ENCODE results near the gene PGS1.
"Not testable (repeated sequence)": the region's sequence is repeated elsewhere in the genome, so short reads cannot be mapped to it uniquely, and the experiment has no call there.

Gene PGS1

DNA sequence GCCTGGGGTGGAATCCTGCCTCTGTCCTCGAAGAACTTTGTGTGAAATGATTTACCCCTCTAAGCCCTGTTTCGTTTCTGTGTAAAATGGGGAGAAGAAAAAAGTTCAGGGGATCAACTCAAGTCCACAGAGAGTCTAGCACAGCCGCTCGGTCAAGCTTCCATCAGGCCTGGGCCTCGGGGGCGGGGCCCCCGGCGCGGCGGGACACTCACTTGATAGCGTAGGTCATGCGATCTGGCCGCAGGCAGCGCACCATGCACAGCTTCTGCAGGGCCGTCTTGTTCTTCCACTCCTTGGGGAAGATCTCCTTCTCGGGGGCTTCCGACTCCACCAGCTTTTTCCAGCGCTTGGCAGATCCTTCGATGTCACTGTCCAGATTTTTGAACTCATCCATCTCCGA, 65.9 kb downstream of the PGS1 start:
- DNase-seq (ENCODE audit: low read depth, low spot score): no peak

DNA sequence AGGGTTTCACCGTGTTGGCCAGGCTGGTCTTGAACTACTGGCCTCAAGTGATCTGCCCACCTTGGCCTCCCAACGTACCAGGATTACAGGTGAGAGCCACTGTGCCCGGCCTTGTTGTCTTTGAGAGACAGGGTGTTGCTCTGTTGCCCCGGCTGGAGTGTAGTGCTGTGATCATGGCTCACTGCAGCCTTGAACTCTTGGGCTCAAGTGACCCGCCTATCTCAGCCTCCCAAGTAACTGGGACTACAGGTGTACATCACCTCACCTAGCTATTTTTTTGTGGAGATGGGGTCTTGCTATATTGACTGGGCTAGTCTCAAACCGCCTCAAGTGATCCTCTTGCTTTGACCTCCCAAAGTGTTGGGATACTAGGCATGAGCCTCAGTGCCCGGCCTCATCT, 68.4 kb downstream of the PGS1 start:
- no peak for DNase-seq (ENCODE audit: low read depth, low spot score)

GRCh38 chr17:78448356-78448993, 70.0 kb downstream of the PGS1 start:
- no peak for DNase-seq (ENCODE audit: low read depth, low spot score)

GRCh38 chr17:78449983-78450595, 71.6 kb downstream of the PGS1 start:
- no peak for DNase-seq (ENCODE audit: low read depth, low spot score)

DNA sequence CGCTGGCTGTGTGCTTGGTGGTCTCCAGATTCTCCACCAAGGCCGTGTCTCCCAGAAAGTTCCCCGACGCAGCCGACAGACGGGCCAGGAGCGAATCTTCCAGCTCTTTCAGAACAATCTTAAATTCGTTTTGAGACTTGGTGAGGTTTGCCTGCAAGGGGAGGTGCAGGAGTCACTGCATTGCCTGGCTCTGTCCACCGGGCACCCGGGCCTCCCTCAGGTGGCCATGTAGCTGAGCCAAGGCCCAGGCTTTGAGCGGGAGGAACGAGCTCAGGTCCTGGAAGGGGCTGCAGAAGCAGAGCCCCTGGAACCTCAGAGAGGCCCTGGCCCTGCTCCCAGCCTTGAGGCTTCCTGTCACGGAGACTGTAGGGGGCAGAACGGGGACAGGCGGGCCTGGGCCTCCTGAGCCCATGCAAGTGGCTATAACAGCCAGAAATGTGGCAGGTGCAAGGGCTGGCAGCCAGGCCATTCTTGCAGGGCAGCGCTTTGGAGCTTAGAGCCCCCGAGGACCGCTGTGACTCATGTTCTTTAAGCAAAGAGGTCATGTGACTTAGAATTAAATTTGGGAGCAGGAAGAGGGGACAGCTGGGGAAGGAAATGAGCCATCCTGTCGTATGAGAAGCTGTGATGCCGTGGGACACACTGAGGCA, 72.4 kb downstream of the PGS1 start:
- DNase-seq (ENCODE audit: low read depth, low spot score): no peak

GRCh38 chr17:78451753-78452152, 73.3 kb downstream of the PGS1 start:
- no peak for DNase-seq (ENCODE audit: low read depth, low spot score)

DNA sequence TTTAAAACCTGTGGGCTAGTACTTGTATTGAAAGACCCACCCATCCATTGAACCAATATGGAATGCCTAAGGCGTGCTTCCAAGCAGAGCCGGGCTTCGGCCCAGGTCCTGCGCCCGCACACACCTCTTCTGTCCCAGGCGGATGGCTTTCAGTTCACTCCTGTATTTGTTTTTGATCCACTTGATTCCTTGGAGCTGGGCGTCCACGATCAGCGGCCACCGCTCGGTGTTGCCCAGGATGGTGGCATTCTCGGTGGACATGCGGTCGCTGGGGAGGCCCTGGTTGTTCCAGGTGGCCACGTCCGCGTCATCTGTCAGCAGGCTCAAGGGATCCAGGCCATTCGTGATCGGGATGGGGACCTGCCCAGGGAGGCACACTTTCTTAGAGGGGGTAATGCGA, 75.9 kb downstream of the PGS1 start:
- no peak for DNase-seq (ENCODE audit: low read depth, low spot score)

- no peak for DNase-seq (ENCODE audit: low read depth, low spot score)
Observed at GRCh38 chr17:78458091-78458490, 79.6 kb downstream of the PGS1 start.

DNA sequence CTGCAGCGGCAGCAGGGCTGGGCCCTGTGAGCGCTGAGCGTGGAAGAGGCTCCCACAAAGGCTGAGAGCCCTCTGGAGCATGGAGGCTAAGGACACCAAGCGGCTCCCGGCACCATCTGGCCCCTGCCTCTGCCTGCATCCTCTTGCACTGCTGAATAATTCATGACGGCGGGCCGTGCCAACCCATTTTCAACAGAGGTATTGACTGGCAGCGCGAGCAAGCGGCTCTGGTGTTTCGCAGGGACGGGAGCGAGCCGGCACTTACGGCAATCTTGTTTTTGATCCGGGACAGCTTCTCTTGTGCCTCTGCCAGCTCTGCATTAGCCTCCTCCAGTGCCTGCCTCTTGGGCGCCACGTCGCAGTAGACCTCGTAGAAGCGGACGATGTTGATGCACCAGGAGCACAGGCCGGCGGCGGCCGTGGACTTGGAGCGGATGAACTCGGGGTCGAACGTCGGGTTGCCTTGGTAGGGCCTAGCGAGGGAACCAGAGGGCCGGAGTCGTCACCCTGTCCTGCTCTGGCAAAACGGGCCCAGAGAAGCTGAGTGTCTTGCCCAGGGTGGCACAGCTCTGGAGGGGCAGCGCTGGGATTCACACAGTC, 80.4 kb downstream of the PGS1 start:
- no peak for DNase-seq (ENCODE audit: low read depth, low spot score)

- no peak for DNase-seq (ENCODE audit: low read depth, low spot score)
Observed at GRCh38 chr17:78459696-78460095, 81.2 kb downstream of the PGS1 start.

GRCh38 chr17:78460176-78460675, 81.8 kb downstream of the PGS1 start:
- DNase-seq (ENCODE audit: low read depth, low spot score): no peak

DNA sequence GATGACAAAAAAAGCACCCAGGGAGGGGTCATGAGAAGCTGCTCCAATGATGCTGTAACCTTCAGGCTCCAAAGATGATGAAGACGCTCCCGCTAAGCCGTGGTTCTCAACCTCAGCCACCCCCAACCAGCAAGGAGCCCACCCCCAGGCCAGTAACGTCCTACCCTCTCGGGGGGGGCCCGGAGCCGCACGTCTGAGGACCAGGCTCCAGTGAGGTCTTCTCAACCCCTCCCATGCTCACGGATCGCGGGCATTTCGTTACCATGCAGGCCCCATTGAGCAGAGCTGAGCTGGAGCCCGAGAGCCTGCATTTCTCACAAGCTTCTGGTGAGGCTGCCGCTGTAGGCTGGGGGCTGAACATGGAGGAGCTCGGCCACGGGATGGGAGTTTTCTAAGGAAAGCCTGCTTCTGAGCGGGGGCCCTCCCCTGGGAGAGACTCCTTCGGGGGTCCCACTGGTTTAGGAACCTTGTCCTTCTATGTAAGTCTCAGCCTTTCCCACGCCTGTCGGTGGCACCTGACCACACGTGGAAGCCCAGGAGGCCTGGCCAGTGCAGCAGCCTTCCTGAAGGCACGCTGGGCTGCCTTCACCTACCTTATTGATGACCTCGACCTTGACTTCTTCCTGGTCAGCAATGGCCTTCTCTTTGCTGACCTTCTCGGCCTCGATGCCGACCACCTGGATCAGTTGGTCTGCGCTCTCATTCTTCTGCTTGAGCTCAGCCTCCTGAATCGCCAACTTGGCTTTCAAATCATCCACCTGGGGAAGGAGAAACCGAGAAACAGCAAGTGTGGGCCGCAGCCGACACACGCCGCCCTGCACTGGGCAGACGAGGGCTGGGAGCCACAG, 82.7 kb downstream of the PGS1 start:
- DNase-seq (ENCODE audit: low read depth, low spot score): no peak

GRCh38 chr17:78461799-78462053, 83.3 kb downstream of the PGS1 start:
- no peak for DNase-seq (ENCODE audit: low read depth, low spot score)

GRCh38 chr17:78462148-78462547, 83.7 kb downstream of the PGS1 start:
- no peak for DNase-seq (ENCODE audit: low read depth, low spot score)

- DNase-seq (ENCODE audit: low read depth, low spot score): not testable (repeated sequence)
Observed at GRCh38 chr17:78466109-78466785, 87.8 kb downstream of the PGS1 start.

DNA sequence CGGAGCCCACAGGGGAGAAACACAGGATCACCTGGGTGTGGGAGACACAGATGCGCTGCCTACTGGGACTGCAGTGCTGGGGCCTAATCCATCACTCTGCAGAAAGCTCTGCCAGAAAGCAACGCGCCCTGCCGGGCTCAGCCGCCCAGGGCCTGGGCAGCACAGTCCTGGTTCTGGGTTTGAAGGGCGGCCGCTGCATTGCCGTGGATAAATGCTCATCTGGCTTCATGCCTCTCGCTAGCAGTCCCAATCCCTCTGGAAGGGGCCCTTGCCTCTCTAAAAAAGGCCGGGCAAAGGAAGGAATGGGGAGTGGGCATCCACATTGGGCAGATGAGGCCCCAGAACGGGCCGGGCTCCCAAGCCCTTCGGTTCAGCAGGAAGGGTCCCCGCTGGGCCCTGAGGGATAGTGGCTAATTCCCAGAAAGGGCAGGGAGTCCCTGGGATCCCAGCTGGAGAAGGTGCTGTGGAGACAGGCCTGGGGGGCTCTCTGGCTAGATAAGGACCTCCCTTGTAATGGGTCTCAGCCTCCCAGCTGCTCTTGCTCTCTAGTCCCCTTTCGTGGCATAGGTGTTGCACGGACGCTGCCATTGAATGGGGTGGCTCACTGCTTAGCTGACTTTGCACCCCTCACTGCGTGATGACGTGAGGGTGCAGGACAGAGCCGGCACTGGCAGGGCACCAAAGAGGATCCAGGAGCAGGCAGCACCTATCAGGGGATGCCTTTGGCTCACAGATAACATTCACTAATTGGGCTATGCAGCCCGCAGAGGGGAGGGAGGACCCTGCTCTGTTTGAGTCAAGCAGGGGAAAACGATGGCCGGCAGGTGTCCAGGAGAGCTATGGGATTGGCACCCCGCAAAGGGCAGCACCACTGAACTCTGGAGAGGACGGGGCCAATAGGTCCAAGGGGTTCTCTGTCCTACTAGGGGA, 88.6 kb downstream of the PGS1 start:
- DNase-seq (ENCODE audit: low read depth, low spot score): no peak

- no peak for DNase-seq (ENCODE audit: low read depth, low spot score)
Observed at GRCh38 chr17:78468366-78468765, 89.9 kb downstream of the PGS1 start.

GRCh38 chr17:78469443-78469842, 91.0 kb downstream of the PGS1 start:
- DNase-seq (ENCODE audit: low read depth, low spot score): no peak

DNA sequence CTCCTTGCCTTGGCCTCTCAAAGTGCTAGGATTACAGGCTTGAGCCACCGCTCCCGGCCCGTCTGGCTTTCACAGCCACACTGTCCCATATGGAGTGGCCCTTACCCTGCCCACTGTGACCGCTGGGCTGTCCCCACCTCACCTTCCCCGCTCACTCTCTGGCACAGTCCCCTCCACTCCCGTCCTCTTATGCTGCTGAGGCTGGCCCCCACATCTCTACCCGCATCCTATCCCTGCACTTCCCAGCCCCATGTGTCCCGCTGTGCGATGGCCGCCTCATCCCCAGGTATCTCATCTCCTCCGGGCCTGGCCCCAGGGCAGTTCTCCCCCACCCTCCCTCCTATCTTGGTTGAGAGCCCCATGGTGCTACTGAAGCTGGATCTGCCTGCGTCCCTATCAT, 93.2 kb downstream of the PGS1 start:
- DNase-seq (ENCODE audit: low read depth, low spot score): no peak
